Raji (cell line): ENCODE data around the gene MKS1.

Experiments
- POLR2A ChIP-seq: IDR thresholded peaks from 2 replicates; pipeline ENCODE4 v1.6.1; 2011; ENCODE audit warnings: low read depth, low read length, control low read depth; ENCODE audit not compliant: insufficient read depth

Gene MKS1

GRCh38 chr17:58228679-58229078 is 9.6 kb upstream of the MKS1 start:
- no peak for TF ChIP-seq POLR2A

GRCh38 chr17:58227733-58228132 is 8.7 kb upstream of the MKS1 start:
- TF ChIP-seq POLR2A: no peak

- TF ChIP-seq POLR2A: no peak
Observed at GRCh38 chr17:58224315-58224714, 5.3 kb upstream of the MKS1 start.

GRCh38 chr17:58219789-58220183 is 731 bp upstream of the MKS1 start:
- TF ChIP-seq POLR2A: no peak

- no peak for TF ChIP-seq POLR2A
Observed at GRCh38 chr17:58217766-58218165, 1.3 kb downstream of the MKS1 start.

- TF ChIP-seq POLR2A: no peak
Observed at GRCh38 chr17:58215685-58216084, 3.4 kb downstream of the MKS1 start.

- no peak for TF ChIP-seq POLR2A
Observed at GRCh38 chr17:58210922-58211321, 8.1 kb downstream of the MKS1 start.

GRCh38 chr17:58208344-58208743 is 10.7 kb downstream of the MKS1 start:
- TF ChIP-seq POLR2A: no peak

- TF ChIP-seq POLR2A: no peak
Observed at GRCh38 chr17:58207451-58207850, 11.6 kb downstream of the MKS1 start.

- no peak for TF ChIP-seq POLR2A
Observed at GRCh38 chr17:58205936-58206335, 13.1 kb downstream of the MKS1 start.

- TF ChIP-seq POLR2A: no peak
Observed at GRCh38 chr17:58204796-58205195, 14.3 kb downstream of the MKS1 start.

- no peak for TF ChIP-seq POLR2A
Observed at GRCh38 chr17:58202859-58203258, 16.2 kb downstream of the MKS1 start.

GRCh38 chr17:58200024-58200633 is 18.9 kb downstream of the MKS1 start:
- no peak for TF ChIP-seq POLR2A

GRCh38 chr17:58196610-58197009 is 22.4 kb downstream of the MKS1 start:
- no peak for TF ChIP-seq POLR2A

- TF ChIP-seq POLR2A: no peak
Observed at GRCh38 chr17:58195518-58196123, 23.4 kb downstream of the MKS1 start.

- TF ChIP-seq POLR2A: no peak
Observed at GRCh38 chr17:58193641-58194255, 25.3 kb downstream of the MKS1 start.
